Vagina (tissue), 2 donors: ENCODE data around the gene TMED4.

Source experiments
- POLR2A ChIP-seq, 2 donors: fragments of 450-650 bp; IDR thresholded peaks; one replicate each; pipeline ENCODE4 v1.6.1; 2017; ENCODE audit warnings: antibody characterized with exemption in 2 of 2, mild to moderate bottlenecking in 2 of 2, moderate library complexity in 2 of 2
- POLR2AphosphoS5 ChIP-seq, 2 donors: sonication (generic); formaldehyde crosslinking; IDR thresholded peaks; one replicate each; pipeline ENCODE4 v1.9.0; 2017; ENCODE audit warnings: antibody characterized with exemption in 2 of 2, mild to moderate bottlenecking in 2 of 2, low read depth in 1 of 2; ENCODE audit not compliant: insufficient read depth in 1 of 2

DNA sequence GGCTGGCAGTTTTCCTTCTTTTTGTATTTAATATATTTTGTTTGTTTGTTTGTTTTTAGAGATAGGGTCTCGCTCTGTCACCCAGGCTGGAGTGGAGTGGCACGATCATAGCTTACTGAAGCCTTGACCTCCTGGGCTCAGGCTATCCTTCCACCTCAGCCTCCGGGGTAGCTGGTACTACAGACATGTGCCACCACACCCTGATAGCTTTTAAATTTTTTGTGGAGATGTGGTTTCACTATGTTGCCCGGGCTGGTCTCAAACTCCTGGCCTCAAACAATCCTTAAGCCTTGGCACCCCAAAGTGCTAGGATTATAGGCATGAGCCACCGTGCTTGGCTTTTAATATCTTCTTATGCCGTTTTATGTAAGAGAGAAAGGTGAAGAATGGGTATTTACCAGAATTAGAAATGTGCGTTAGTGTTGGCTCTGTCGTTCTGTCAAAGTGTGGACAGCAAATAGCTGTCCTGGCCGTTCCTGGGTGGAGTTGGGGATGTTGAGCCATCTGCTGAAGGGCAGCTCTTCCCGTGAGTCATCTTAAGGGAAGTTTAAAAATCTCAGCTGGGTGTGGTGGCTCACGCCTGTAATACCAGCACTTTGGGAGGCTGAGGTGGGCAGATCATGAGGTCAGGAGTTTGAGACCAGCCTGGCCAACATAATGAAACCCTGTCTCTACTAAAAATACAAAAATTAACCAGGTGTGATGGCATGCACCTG is 39.2 kb upstream of the TMED4 start:
- TF ChIP-seq POLR2AphosphoS5 (IDR thresholded peaks at IDR 0.05; ENCODE audit: insufficient read depth in 1 of 2, low read depth in 1 of 2), result no peak
- no peak for TF ChIP-seq POLR2A (IDR thresholded peaks at IDR 0.05)
